ENCODE measurements around the gene PDE7B.
"Not testable (repeated sequence)": the region's sequence is repeated elsewhere in the genome, so short reads cannot be mapped to it uniquely, and the experiment has no call there.

PDE7B gene

DNA sequence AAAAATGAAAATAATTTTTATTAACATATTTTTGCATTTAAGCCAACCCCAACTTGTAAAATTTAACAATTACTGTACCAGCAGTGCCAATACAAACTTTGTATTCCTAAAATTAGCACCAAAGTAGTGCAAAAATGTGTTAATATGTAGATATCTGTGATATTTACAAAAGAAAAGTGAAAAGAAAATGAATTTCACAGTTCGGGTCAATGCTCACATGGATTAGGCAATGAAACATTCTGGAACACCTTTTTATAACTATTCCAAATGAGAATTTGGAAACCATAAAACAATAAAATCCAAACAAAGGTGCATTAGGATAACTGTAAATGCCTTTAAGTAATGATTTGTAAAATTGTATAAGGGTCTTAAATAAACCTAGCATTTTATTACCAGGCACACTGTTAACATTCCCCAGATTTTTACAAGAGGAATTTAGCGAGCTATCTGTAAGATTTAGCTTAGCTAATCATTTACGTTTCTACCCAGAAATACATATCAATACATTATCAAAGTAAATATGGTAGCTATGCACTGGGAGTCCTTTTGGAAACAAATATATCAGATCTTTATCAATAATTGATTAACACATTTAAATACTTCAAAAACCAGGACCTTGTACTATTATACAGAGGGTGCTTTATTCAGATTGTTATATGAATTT is 286.4 kb downstream of the PDE7B start:
- Histone ChIP-seq H3K4me3 (ENCODE audit: low read depth in 1 of 2, low read length in 2 of 2) (no peak overlapping the region), H3K27me3 (ENCODE audit: control insufficient read depth in 1 of 2, insufficient read depth in 2 of 2, low read length in 2 of 2) (no peaks in the 10 kb centered on the region), H3K9me3 (ENCODE audit: control insufficient read depth in 1 of 2, low read length in 2 of 2) (no peaks in the 10 kb centered on the region), H3K4me1 (ENCODE audit: control insufficient read depth in 1 of 2, insufficient read depth in 2 of 2, low read length in 2 of 2) (peaks cover 0 to 5% of the 10 kb centered on the region in 2 donors), H3K9ac (ENCODE audit: low read depth in 1 of 2, low read length in 2 of 2) (no peak overlapping the region), H3K36me3 (ENCODE audit: control insufficient read depth in 1 of 2, insufficient read depth in 2 of 2, low read length in 2 of 2) (no peaks in the 10 kb centered on the region), H3K27ac (ENCODE audit: low read depth, low read length) (no peak overlapping the region)

DNA sequence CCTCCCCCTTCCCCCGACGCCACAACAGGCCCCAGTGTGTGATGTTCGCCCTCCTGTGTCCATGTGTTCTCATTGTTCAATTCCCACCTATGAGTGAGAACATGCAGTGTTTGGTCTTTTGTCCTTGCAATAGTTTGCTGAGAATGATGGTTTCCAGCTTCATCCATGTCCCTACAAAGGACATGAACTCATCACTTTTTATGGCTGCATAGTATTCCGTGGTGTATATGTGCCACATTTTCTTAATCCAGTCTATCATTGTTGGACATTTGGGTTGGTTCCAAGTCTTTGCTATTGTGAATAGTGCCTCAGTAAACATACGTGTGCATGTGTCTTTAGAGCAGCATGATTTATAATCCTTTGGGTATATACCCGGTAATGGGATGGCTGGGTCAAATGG is 287.6 kb downstream of the PDE7B start:
- H3K36me3 ChIP-seq (ENCODE audit: control insufficient read depth in 1 of 2, insufficient read depth in 2 of 2, low read length in 2 of 2); H3K4me3 ChIP-seq (ENCODE audit: low read depth in 1 of 2, low read length in 2 of 2); H3K27ac ChIP-seq (ENCODE audit: low read depth, low read length); H3K9me3 ChIP-seq (ENCODE audit: control insufficient read depth in 1 of 2, low read length in 2 of 2); H3K4me1 ChIP-seq (ENCODE audit: control insufficient read depth in 1 of 2, insufficient read depth in 2 of 2, low read length in 2 of 2); H3K9ac ChIP-seq (ENCODE audit: low read depth in 1 of 2, low read length in 2 of 2); H3K27me3 ChIP-seq (ENCODE audit: control insufficient read depth in 1 of 2, insufficient read depth in 2 of 2, low read length in 2 of 2): not testable (repeated sequence)

DNA sequence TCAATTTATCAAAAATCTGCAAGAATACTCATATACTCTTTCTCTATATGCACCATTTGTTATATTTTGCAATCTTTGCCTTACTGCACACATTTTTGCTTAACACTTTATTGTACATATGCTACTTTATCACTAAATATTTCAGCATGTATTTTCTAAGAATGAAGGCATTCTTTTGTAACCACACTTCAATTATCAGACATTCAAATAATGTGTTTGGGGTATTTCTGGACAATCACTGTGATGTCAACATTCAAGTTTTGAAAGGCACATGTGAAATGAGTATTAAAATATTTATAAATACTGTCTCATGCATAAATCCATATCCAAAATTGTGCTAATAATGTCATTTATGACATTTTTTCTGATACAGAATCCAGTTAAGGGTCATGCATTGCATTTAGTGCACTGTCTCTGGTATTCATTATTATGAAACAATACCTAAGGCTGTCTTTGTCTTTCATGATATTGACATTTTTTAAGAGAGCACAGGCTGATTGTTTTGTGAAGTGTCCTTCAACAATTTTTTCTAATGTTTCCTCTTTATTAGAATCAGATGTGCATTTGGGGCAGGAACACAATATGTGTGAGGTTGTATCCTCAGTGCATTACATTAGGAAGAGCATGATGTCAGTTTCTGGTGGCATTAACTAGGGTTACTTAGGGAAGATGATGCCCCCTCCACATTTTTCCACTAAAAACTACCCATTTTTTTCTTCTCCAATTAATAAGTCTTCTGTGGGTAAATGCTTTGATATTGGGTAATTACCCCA is 292.9 kb downstream of the PDE7B start:
- no peaks in the 10 kb centered on the region for H3K4me1 ChIP-seq (ENCODE audit: control insufficient read depth in 1 of 2, insufficient read depth in 2 of 2, low read length in 2 of 2)
- H3K27me3 ChIP-seq (ENCODE audit: control insufficient read depth in 1 of 2, insufficient read depth in 2 of 2, low read length in 2 of 2): no peaks in the 10 kb centered on the region
- no peak overlapping the region for H3K4me3 ChIP-seq (ENCODE audit: low read depth in 1 of 2, low read length in 2 of 2)
- no peaks in the 10 kb centered on the region for H3K9me3 ChIP-seq (ENCODE audit: control insufficient read depth in 1 of 2, low read length in 2 of 2)
- H3K9ac ChIP-seq (ENCODE audit: low read depth in 1 of 2, low read length in 2 of 2): no peak overlapping the region
- H3K27ac ChIP-seq (ENCODE audit: low read depth, low read length): no peak overlapping the region
- no peaks in the 10 kb centered on the region for H3K36me3 ChIP-seq (ENCODE audit: control insufficient read depth in 1 of 2, insufficient read depth in 2 of 2, low read length in 2 of 2)

- Histone ChIP-seq H3K27me3 (ENCODE audit: control insufficient read depth in 1 of 2, insufficient read depth in 2 of 2, low read length in 2 of 2) (no peaks in the 10 kb centered on the region), H3K36me3 (ENCODE audit: control insufficient read depth in 1 of 2, insufficient read depth in 2 of 2, low read length in 2 of 2) (no peaks in the 10 kb centered on the region), H3K9me3 (ENCODE audit: control insufficient read depth in 1 of 2, low read length in 2 of 2) (no peaks in the 10 kb centered on the region), H3K4me3 (ENCODE audit: low read depth in 1 of 2, low read length in 2 of 2) (no peak overlapping the region), H3K4me1 (ENCODE audit: control insufficient read depth in 1 of 2, insufficient read depth in 2 of 2, low read length in 2 of 2) (no peaks in the 10 kb centered on the region), H3K9ac (ENCODE audit: low read depth in 1 of 2, low read length in 2 of 2) (no peak overlapping the region), H3K27ac (ENCODE audit: low read depth, low read length) (no peak overlapping the region)
These were observed 294.6 kb downstream of the PDE7B start for GRCh38 chr6:136146130-136146529.

DNA sequence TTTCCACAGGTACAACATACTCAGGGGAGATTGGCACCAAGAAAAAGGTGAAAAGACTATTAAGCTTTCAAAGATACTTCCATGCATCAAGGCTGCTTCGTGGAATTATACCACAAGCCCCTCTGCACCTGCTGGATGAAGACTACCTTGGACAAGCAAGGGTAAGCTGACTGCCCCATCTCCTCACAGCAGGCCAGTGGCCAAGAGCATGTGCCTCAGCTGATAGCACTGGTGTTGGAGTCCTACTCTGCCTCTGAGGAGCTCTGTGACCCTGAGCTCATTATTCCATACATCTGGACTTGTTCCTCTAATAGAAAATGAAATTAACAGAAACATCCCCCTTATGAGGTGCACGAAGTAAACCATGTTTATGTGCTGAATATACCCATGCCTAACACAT is 295.8 kb downstream of the PDE7B start:
- H3K36me3 ChIP-seq (ENCODE audit: control insufficient read depth in 1 of 2, insufficient read depth in 2 of 2, low read length in 2 of 2): no peaks in the 10 kb centered on the region
- no peaks in the 10 kb centered on the region for H3K4me1 ChIP-seq (ENCODE audit: control insufficient read depth in 1 of 2, insufficient read depth in 2 of 2, low read length in 2 of 2)
- H3K27ac ChIP-seq (ENCODE audit: low read depth, low read length): no peak overlapping the region
- no peak overlapping the region for H3K9ac ChIP-seq (ENCODE audit: low read depth in 1 of 2, low read length in 2 of 2)
- H3K4me3 ChIP-seq (ENCODE audit: low read depth in 1 of 2, low read length in 2 of 2): no peak overlapping the region
- H3K27me3 ChIP-seq (ENCODE audit: control insufficient read depth in 1 of 2, insufficient read depth in 2 of 2, low read length in 2 of 2): no peaks in the 10 kb centered on the region
- no peaks in the 10 kb centered on the region for H3K9me3 ChIP-seq (ENCODE audit: control insufficient read depth in 1 of 2, low read length in 2 of 2)

DNA sequence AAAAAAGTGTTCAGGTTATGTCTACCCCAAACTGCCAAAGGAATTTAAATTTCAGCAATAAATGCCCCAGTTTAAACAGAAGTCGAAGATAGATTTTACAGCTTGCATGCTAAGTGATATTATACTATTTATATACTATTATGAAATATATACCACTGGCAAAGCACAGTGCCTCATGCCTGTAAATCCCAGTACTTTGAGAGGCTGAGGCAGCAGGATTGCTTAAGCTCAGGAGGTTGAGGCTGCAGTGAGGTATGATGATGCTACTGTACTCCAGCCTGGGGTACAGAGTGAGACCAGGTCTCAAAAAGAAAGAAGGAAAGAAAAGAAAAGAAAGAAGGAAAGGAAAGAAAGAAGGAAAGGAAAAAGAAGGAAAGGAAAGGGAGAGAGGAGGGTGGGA is 296.6 kb downstream of the PDE7B start:
- no peaks in the 10 kb centered on the region for H3K36me3 ChIP-seq (ENCODE audit: control insufficient read depth in 1 of 2, insufficient read depth in 2 of 2, low read length in 2 of 2)
- no peaks in the 10 kb centered on the region for H3K4me1 ChIP-seq (ENCODE audit: control insufficient read depth in 1 of 2, insufficient read depth in 2 of 2, low read length in 2 of 2)
- H3K27me3 ChIP-seq (ENCODE audit: control insufficient read depth in 1 of 2, insufficient read depth in 2 of 2, low read length in 2 of 2): no peaks in the 10 kb centered on the region
- H3K27ac ChIP-seq (ENCODE audit: low read depth, low read length): no peak overlapping the region
- no peak overlapping the region for H3K4me3 ChIP-seq (ENCODE audit: low read depth in 1 of 2, low read length in 2 of 2)
- H3K9ac ChIP-seq (ENCODE audit: low read depth in 1 of 2, low read length in 2 of 2): no peak overlapping the region
- H3K9me3 ChIP-seq (ENCODE audit: control insufficient read depth in 1 of 2, low read length in 2 of 2): no peaks in the 10 kb centered on the region

GRCh38 chr6:136148523-136148922 is 297.0 kb downstream of the PDE7B start:
- Histone ChIP-seq H3K9ac (ENCODE audit: low read depth in 1 of 2, low read length in 2 of 2) (no peak overlapping the region), H3K27me3 (ENCODE audit: control insufficient read depth in 1 of 2, insufficient read depth in 2 of 2, low read length in 2 of 2) (no peaks in the 10 kb centered on the region), H3K4me1 (ENCODE audit: control insufficient read depth in 1 of 2, insufficient read depth in 2 of 2, low read length in 2 of 2) (no peaks in the 10 kb centered on the region), H3K4me3 (ENCODE audit: low read depth in 1 of 2, low read length in 2 of 2) (no peak overlapping the region), H3K27ac (ENCODE audit: low read depth, low read length) (no peak overlapping the region), H3K9me3 (ENCODE audit: control insufficient read depth in 1 of 2, low read length in 2 of 2) (no peaks in the 10 kb centered on the region), H3K36me3 (ENCODE audit: control insufficient read depth in 1 of 2, insufficient read depth in 2 of 2, low read length in 2 of 2) (no peaks in the 10 kb centered on the region)

DNA sequence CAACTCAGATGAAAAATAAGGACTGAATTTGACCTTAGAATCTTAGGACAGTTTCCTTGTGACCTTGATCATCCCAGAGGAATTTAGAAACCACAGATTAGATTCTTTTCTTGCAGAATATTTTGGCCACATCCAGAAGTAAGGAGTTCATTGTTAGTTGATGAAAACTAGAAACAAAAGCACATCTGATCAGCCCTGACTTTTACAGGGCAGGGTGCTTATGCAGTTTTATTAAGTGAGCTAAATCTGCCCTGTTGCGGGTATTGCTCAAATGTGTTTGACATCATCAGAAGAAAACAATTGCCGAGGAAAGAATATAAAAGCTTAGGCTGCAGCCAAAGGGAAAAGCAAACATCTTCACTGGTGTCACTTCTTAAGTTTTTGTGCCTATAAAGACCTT is 297.8 kb downstream of the PDE7B start:
- Histone ChIP-seq H3K27ac (ENCODE audit: low read depth, low read length) (no peak overlapping the region), H3K27me3 (ENCODE audit: control insufficient read depth in 1 of 2, insufficient read depth in 2 of 2, low read length in 2 of 2) (no peaks in the 10 kb centered on the region), H3K36me3 (ENCODE audit: control insufficient read depth in 1 of 2, insufficient read depth in 2 of 2, low read length in 2 of 2) (peaks cover 0 to 4% of the 10 kb centered on the region in 2 donors), H3K4me3 (ENCODE audit: low read depth in 1 of 2, low read length in 2 of 2) (no peak overlapping the region), H3K4me1 (ENCODE audit: control insufficient read depth in 1 of 2, insufficient read depth in 2 of 2, low read length in 2 of 2) (no peaks in the 10 kb centered on the region), H3K9ac (ENCODE audit: low read depth in 1 of 2, low read length in 2 of 2) (no peak overlapping the region), H3K9me3 (ENCODE audit: control insufficient read depth in 1 of 2, low read length in 2 of 2) (no peaks in the 10 kb centered on the region)

GRCh38 chr6:136150961-136151360 is 299.5 kb downstream of the PDE7B start:
- H3K4me3 ChIP-seq (ENCODE audit: low read depth in 1 of 2, low read length in 2 of 2): no peak overlapping the region
- H3K4me1 ChIP-seq (ENCODE audit: control insufficient read depth in 1 of 2, insufficient read depth in 2 of 2, low read length in 2 of 2): no peaks in the 10 kb centered on the region
- no peaks in the 10 kb centered on the region for H3K27me3 ChIP-seq (ENCODE audit: control insufficient read depth in 1 of 2, insufficient read depth in 2 of 2, low read length in 2 of 2)
- H3K27ac ChIP-seq (ENCODE audit: low read depth, low read length): no peak overlapping the region
- H3K9ac ChIP-seq (ENCODE audit: low read depth in 1 of 2, low read length in 2 of 2): no peak overlapping the region
- H3K36me3 ChIP-seq (ENCODE audit: control insufficient read depth in 1 of 2, insufficient read depth in 2 of 2, low read length in 2 of 2): peaks cover 0 to 7% of the 10 kb centered on the region in 2 donors
- H3K9me3 ChIP-seq (ENCODE audit: control insufficient read depth in 1 of 2, low read length in 2 of 2): no peaks in the 10 kb centered on the region

- Histone ChIP-seq H3K27me3 (ENCODE audit: control insufficient read depth in 1 of 2, insufficient read depth in 2 of 2, low read length in 2 of 2) (no peaks in the 10 kb centered on the region), H3K4me3 (ENCODE audit: low read depth in 1 of 2, low read length in 2 of 2) (no peak overlapping the region), H3K4me1 (ENCODE audit: control insufficient read depth in 1 of 2, insufficient read depth in 2 of 2, low read length in 2 of 2) (no peaks in the 10 kb centered on the region), H3K36me3 (ENCODE audit: control insufficient read depth in 1 of 2, insufficient read depth in 2 of 2, low read length in 2 of 2) (peaks cover 4 to 7% of the 10 kb centered on the region in 2 donors), H3K9ac (ENCODE audit: low read depth in 1 of 2, low read length in 2 of 2) (no peak overlapping the region), H3K9me3 (ENCODE audit: control insufficient read depth in 1 of 2, low read length in 2 of 2) (no peaks in the 10 kb centered on the region), H3K27ac (ENCODE audit: low read depth, low read length) (no peak overlapping the region)
These were observed 302.3 kb downstream of the PDE7B start for GRCh38 chr6:136153707-136154375.

Measured in duodenal mucosa (tissue), 2 donors.